HG02938 (cell line): ENCODE results near the gene GUCY1A2.

Experiments
- ATAC-seq: cut with Tn5 transposase; IDR thresholded peaks from one replicate; pipeline ENCODE4 v1.9.1; 2021; ENCODE audit warnings: mild to moderate bottlenecking, moderate library complexity; ENCODE audit not compliant: unreplicated experiment

GUCY1A2 gene

GRCh38 chr11:106761745-106762144 is 256.5 kb downstream of the GUCY1A2 start:
- no peak for ATAC-seq

DNA sequence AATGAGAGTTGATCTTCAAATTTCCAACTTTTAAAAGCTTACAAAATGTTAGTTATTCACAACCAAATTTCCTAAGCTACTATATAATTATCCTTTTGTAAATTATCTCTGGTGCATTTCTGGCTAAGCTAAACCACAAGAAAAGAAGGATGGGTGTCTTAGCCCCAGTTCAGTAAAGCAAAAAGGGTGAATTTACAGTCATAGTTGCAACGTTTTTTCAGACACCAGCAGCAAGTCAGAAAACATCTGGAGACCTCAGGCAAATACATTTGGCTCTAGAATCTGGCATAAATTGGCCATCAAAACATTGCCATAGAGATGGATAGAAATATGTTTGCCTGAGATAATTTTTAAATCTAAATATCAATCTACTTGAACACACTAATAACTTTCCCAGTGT is 257.0 kb downstream of the GUCY1A2 start:
- ATAC-seq: no peak

DNA sequence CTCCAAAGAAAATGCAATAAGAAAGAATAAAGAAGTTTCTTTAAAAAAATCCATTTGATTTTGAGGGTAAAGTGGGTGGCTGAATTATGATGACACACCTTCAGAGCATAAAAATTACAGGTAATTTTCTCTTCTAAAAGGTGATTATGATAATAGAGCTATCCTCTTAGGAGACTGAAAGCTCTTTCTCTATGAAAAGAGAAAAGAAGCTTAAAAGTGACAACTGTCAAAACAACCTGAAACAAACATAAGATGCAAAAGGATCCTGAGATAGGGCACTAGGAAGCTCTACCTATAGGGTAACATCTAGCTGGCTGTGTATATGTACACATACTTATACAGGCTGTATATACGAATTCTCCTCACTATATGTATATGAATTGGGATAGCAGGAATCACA is 270.2 kb downstream of the GUCY1A2 start:
- no peak for ATAC-seq

DNA sequence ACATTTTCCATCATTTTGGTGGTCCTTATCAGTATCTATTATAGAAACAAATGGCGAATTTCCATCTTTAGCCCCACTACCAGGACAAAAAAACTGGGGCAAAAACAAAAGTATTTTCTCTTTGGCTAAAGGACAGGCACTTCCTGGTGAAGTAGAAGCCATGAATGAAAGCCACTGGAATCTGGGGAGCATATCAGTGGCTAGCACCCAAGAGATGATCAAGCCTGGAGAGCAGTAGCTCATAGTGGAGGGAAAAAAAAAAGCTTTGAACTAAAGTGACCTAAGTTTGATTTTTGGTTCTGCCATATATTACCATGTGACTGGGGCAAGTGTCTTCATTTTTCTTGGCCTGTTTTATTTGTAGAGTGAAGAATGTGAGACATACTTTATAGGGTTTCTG is 272.3 kb downstream of the GUCY1A2 start:
- no peak for ATAC-seq

GRCh38 chr11:106733635-106734034 is 284.6 kb downstream of the GUCY1A2 start:
- no peak for ATAC-seq

DNA sequence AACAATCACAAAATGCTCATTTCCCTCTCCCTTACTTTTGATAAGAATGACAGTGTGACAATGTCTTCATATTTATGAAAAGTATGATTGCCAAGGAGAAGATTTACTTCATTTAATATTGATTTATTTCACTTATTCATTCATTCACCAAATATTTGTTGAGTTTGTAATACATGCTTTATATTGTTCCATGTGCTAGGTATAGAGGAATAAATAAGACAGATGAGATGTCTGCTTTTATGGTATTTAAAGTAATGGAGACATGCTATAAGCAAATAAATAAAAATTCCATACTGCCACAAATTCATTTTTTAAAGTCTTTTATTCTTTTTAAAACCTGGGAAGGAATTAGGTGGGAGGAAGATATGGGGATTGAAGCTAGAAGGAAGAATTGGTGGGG is 289.4 kb downstream of the GUCY1A2 start:
- no peak for ATAC-seq

GRCh38 chr11:106728379-106728778 is 289.9 kb downstream of the GUCY1A2 start:
- no peak for ATAC-seq

DNA sequence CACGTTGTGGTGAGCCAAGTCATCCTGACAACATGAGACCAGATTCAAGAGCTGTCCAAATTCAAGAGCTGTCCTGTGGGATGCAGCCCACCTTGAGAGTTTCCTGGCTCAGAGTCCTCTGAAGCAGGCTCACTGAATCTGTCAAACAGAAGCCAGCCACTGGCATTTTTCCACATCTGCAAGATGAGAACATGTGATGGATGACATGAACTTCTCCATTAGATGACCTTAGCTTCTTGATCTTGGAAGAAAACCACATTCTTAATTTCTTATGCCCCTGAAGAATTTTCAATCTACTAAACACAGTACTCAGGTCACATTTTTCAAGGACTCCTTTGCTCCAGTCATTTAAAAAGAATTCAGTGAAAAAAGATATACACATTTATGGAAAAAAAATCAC is 291.0 kb downstream of the GUCY1A2 start:
- ATAC-seq: no peak

- no peak for ATAC-seq
Measured at GRCh38 chr11:106724293-106724892, 293.9 kb downstream of the GUCY1A2 start.

DNA sequence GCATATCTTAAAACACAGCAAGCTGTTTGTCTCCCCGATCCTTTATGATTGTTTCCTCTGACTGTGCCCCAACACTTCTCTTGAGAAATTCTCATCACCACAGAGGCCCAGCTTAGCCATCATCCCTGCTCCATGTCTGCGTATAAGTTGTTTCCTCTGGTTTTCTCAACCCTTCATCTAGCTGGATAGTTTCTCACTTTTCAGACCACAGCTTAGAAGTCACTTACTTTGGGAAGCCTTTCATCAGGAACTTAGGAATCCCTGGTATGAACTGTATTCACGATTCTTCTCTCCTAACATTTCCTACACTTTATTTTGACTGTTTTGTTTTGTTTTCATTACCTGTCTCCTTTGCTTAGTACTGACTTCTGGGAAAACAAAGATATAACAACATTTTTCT is 295.2 kb downstream of the GUCY1A2 start:
- ATAC-seq: no peak

DNA sequence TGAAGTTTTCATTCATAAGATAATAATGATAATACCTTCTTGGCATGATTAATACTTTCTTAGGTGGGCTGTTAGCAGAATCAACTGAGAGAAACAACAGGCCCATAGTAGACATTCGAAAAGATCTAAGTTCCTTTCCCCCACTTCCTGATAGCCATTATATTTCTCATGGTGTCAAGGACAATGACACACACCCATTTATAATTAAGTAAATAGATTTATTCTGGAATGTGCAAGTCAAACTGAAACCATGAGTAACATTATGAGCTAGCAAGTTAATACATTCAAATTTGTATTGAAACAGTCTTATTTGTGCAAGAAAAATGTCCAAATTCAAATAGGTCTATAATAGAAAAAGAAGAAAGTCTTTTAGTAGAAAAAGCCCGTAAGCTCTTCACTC is 301.1 kb downstream of the GUCY1A2 start:
- no peak for ATAC-seq

DNA sequence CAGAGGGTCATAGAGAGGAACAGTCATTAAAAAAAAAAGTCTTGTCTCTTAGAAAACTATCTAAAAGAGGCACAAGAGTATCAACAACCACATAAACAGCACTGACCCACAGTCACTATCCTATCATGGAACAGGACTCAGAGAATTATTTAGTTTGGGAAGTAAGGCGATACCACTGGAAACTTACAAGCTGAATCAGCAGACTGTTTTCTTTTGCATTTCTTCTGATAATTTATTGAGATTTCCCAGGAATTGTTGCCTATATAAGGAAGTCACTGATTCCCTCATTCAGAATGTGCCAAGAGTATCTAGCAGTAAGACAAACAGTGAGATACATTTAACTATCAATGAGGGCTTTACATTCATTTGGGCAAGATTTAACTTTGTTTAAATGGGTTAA is 304.1 kb downstream of the GUCY1A2 start:
- no peak for ATAC-seq

GRCh38 chr11:106708348-106708747 is 309.9 kb downstream of the GUCY1A2 start:
- ATAC-seq: no peak

DNA sequence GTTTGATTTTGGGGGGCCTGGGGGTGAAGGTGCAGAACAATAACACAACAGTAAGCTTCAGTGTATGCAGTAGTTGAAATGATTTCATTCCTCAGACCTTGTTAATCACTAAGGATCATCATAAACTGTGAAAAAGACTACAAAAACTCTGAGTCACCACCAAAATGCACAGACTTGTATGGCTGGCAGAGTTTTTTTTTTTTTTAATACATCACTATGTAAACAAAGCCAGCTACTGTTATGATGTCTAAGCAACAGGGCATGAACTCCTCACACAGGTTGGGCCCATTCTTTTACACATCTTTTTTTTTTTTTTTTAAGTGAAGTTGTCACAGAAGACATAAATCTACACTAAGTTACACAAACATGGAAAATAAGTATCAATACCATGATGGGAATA is 311.9 kb downstream of the GUCY1A2 start:
- ATAC-seq: no peak

GRCh38 chr11:106702805-106703204 is 315.5 kb downstream of the GUCY1A2 start:
- no peak for ATAC-seq

- ATAC-seq: no peak
Measured at GRCh38 chr11:106697058-106697457, 321.2 kb downstream of the GUCY1A2 start.

- no peak for ATAC-seq
Measured at GRCh38 chr11:106695506-106695905, 322.8 kb downstream of the GUCY1A2 start.

DNA sequence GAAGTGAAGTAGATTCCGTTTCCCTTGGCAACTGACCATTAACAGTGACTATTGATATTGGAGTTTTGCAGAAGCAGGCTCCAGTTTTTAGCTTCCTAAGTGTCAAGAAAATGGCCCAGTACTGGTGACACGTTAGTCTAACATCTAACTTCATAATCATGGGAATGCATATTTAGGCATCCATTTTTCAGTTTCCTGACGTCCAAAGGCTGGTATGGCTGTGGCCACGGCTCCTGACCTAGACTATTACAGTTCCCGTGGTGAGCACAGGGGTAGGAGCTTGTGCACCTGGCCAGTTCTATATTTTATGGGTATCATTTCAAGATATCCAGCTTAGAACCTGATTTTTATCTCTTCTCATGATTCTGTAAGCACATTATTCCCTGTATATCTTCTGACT is 323.8 kb downstream of the GUCY1A2 start:
- no peak for ATAC-seq

DNA sequence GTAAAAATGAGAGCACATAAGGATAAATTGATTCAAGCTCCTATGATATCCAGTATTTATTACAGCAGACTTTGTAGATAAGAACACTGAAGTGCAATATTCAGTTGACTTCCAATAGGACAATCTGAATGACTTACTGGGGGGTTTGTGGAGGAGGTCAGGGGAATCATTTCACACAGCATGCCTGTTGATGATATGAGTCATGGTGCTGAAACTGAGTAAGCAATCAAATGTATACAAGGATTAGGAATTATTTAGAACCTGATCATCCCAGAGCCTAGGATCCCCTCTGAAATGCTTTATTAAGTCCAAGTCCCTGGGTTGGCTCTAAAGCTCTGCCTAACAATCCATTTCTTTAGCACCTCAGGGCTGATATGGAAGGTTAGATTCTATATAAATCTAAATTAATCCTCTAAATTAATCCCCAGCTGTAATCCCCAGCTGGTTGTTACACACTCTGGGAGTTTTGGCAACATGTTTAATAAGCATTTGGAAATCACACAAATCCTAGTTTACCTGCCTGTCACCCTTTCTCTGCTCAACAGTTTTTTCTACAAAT is 326.4 kb downstream of the GUCY1A2 start:
- ATAC-seq: no peak

DNA sequence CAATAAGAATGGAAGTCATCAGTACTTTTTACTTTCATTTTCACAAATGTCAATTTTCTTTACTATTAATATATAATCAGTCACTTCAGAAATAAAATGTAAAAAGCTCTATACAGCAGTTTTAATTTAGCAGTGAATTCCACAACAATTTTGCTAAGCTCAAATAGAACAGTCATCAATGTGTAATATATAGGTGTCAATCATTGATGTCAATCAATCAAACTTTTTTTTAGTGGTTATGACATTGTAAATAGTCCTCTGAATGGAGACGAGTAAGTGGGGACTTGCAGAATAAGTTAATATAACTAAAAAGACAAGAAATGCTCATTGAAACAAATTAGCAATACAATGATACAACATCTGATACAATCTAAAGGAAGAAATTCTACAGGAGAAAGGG is 327.4 kb downstream of the GUCY1A2 start:
- no peak for ATAC-seq

DNA sequence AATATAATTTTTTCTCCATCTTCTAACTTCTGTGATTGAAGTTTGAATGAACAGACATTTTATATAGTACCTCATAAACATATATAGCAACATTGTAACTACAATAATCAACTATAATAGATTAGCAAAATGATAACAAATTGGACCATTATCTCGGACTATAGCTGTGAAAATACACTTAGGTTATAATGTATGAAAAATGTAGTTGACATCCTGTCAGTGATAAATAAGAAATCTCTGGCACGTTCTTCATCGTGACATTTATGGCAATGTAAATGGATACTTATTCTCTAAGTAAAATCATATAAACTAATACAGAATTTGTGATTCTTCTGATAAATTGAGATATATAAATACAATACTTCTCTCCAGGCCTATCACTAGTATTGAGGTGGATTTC is 333.3 kb downstream of the GUCY1A2 start:
- ATAC-seq: no peak

GRCh38 chr11:106683435-106683834 is 334.8 kb downstream of the GUCY1A2 start:
- ATAC-seq: no peak

GRCh38 chr11:106681435-106681834 is 336.8 kb downstream of the GUCY1A2 start:
- ATAC-seq: no peak
